Measurements from ENCODE around the gene PLA2G12A.

The PLA2G12A gene

DNA sequence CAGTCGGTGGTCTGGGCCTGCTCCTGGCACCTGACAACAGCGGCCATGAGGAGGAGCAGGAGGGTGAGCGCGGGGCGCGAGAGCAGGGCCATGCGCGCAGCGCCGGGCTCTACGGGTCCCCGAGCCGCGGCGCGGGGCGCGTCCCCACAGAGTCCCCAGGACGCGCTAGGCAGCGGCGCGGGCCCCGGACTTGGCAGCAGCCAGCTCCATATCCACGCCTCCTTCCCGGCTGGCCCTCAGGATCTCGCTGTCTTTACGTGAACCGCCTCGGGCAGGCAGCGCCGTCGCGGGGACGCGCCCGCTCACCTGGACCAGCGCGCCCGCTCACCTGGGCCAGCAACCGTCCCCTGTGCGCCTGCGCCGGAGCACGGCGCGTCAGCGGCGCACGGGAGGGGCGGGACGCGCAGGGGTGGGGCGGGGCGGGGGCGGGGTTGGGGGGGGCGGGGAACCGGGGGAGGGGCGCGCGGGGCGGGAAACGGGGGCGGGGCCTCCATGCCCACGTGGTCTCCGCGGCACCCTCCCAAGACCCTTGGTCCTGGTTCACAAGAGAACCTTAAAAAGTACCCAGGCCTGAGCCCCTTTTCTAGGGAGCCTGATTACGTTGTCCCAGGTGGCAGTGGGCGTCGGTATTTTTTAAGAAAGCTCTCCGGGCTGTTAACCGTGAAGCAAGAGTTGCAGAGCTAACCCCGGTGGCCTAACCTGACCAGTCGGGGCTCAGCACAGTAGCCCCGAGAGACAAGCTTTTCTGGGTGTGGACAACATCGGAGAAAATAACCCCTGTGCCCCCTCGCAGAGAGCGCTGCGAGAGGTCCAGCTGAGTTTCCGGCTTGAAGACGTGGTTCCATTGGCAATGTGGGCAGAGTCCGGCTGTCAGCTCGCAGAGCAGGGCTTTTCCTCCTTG is at the start of gene PLA2G12A:
TSS of gene PLA2G12A (minus strand) at position 353 of the 901 bp plus-strand sequence. CDS start at position 92, 261 bp downstream.
- DNase-seq (ENCODE audit: low read depth in 3 of 3): peak; percentile 37 to 64 (median 54)

DNA sequence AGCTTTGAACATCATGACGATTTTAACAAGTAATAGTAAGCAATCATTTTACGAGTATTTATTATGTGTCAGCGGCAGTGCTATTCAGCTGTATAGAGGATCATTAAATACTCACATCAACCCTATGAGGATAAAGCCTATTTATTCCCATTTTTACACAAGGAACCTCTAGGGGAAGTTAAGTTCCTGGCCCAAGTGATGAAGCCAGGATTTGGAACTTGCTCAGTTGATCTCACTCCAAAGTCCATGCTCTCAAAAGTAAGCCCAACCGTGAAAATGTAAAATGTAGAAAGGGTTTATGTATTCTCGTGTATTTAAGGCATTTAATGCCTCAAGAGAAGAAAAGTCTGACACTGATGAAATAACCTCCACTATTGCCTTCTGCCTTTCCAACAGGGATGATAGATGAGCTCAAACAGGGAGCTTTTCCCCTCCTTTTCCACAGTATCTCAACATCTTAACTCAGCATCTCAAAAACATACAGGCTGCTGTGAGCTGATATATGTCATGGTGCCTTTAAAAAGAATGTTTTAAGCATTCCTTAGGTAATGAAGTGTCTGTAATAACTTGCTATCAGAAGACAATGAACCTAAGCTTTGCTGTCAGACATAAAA is 35.0 kb upstream of the PLA2G12A start:
- no peak for DNase-seq (ENCODE audit: low read depth in 3 of 3)

DNA sequence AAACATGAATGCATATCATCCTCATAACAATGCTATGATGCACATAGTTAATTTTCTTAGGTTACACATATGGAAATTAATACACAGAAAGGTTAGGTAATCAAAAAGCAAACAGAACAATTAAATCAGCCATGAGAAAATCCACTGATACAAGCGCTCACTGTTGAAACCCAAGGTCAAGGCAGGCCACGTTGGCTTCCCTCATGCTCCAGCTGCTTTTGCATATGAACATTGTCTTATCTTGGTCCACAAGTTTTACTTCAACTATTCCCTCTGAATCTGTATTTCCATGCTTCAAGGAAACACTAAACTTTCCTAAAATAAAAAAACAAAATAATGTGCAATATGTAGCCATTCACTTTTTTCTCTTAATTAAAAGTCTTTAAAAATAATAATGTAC is 34.5 kb upstream of the PLA2G12A start:
- DNase-seq (ENCODE audit: low read depth in 3 of 3): no peak

DNA sequence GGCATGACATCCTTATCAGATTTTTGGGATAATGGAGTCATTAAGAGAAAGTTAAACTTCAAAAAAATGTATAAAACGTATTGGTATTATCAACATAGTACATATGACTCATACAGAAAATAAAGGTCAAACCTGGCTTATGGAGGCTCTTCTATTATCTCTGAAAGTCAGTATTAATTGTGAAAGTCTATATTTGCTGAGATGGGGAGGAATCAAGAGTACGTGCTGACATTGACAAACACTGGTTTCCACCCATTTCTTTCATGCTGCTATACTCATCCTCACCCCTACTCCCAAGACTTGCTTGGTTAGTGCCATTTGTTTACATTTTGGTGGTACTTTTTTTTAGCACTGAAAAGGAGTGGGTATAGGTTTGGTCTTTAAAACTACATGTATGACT is 30.8 kb upstream of the PLA2G12A start:
- no peak for DNase-seq (ENCODE audit: low read depth in 3 of 3)

DNA sequence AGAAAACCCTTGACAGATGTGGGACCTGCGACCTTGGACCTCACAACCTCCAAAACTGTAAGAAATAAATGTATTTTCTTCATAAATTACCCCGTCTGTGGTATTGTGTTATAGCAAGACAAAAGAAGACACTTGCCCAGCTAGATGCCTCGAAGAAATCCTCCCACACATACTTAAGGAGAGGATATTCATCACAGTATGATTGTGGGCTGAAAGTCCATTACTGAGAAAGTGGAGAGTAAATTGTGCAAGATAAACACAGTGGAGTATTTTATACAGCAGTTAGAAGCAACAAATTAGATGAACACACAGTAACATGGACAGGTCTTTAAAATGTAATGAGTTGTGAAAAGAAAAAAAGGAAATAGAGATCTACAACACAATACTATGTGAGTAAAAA is 25.8 kb upstream of the PLA2G12A start:
- no peak for DNase-seq (ENCODE audit: low read depth in 3 of 3)

DNA sequence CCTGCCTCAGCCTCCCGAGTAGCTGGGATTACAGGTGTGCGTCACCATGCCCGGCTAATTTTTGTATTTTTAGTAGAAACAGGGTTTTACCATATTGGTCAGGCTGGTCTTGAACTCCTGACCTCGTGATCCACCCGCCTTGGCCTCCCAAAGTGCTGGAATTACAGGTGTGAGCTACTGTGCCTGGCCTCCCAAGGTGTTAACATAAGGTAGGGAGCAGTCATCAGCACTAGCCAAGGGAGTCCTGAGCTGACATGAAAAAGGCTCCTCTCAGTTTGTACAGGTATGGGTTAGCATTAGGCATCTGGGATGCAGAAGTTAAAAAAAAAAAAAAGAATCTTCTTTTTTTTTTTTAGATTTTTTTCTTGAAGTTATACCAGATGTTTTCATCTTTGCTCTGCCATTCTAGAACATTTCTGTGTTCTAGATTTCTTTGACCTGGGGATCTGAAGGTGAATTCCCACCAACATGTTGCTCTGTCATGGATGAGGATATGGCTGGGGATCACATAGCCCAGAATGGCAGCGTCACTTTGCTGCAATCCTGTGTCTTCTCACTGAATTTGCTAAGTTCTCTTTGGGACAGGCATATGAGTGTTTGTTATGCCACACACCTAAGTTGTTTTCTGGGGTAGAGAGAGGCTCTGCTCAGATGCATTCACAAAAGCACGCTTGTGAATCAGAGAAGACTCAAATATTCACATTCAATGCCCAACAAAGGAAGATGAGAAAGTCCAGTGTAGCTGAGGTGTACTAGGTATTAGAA is 24.4 kb upstream of the PLA2G12A start:
- no peak for DNase-seq (ENCODE audit: low read depth in 3 of 3)

DNA sequence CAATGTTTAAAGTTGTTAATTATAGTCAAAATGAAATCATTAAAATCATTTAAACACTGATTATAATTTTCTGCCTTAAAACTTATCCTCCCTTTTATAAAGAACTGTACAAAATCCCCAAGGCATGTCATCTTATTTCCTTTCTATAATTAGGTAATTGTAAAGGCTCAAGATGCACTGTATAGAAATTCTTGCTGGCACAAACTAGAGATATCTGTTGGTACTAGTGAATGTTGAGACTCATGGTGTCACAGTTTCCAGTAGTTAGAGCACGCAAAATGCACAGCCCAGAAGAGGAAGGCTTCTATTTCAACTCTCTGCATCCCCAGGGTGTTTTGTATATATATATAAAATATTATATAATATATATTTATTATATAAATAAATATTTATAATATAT is 22.7 kb upstream of the PLA2G12A start:
- no peak for DNase-seq (ENCODE audit: low read depth in 3 of 3)

DNA sequence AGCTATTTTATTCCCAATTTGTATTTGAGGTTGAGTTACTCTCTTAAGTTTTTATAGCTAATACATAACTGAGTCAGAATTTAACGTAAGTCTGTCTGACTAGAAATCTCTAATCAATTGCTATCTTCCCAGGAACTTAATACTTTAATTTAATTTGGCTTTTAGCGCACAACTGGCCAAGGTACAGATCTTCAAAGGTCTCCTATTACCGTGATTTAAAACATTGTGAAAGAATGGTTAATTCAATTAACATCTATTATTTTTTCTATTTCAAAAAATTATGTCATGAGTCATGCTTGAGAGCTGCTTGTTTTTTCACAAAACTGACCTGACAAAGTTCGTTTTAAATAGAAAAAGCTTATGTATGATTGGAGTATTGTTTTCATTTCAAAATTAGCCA is 22.0 kb upstream of the PLA2G12A start:
- DNase-seq (ENCODE audit: low read depth in 3 of 3): no peak

DNA sequence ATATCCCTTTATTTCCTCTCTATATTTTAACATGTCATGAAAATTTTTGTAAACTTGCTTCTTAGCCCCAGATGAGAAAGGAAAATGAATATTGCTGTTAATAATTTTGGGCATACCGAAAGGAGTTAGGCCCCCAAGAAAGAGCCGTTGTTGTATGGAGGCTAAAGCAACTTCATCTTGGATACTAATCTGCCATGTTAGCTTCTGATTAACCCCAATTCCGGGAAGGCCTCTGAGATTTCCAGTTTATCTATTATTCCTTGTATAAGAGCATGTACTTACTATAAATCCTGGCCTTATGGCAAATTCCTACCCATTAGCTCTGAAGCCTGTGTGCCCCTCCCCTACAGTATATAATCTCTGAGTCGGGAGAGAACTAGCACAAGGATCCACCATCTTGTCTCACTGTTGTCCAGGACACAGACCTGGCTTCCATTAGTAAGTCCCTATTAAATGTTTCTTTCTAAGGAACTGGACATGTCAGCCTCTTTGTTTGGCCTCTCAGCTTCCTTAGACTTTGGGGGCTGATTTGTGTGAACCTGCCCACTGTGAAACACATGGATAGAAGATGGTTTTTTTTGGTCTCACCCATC is 20.9 kb upstream of the PLA2G12A start:
- no peak for DNase-seq (ENCODE audit: low read depth in 3 of 3)

DNA sequence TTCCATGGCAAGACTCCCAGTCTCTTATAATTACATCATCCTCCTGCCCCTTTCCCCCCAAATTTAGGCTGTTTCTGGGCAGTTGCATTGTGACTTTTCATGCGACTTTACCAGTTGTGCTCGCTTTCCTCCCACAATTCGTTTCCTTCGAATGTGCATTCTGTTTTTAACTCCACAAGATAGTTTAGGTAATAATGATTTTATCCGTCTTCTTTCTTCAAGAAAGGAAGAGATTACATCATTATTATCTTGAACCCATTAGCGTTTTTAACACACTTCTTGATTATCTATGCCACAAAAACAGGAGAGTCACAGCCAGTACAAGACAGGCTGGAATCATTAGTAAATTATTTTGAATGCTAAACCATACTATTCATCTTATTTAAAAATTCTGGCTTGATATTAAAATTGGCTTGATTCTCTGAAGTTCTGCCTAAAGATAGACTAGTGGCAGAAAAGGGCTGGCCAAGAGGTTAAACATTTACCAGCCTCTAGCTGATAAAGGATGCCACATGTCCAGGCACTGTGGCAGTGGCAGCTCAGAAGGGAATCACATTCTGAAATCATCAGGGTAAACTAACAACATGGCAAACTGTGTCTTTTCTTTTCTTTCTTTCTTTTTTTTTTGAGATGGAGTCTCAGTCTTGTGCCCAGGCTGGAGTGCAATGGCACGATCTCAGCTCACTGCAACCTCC is 19.7 kb upstream of the PLA2G12A start:
- DNase-seq (ENCODE audit: low read depth in 3 of 3): no peak

DNA sequence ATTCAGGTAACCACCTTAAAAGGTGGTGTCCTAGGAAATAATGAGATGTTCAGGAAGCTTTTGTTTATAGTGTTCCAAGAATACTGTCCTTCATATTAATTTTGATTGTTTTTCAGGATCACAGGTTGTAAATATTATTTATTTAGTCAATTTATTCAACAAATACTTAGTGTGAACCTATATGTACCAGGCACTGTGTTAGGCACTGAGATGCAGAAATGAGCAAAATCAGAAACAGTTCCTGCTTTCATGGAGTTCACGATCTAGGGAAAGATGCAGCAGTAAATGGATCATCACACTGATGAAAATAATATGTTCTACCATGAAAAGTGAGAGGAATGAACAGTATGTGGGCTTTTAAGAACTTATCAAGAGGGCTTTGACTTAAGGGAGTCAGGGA is 18.2 kb upstream of the PLA2G12A start:
- DNase-seq (ENCODE audit: low read depth in 3 of 3): no peak

DNA sequence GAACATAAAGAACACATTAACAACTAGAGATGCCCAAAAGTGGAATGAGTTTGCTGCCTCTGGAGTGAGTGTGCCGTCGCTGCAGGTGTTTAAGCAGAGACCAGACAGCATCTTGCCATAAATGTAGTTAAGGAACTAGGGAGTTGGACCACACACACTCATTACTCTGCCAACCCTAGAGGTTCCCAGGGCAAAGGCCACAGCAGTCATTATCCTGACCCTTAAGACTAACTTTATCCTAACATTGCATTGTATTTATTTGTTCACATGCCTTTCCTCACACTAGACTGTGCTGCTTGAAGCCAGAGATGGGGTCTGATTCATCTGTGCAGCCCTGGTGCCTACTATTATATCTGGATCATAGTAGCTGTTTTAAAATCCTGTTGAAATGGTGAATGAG is 16.9 kb upstream of the PLA2G12A start:
- no peak for DNase-seq (ENCODE audit: low read depth in 3 of 3)

DNA sequence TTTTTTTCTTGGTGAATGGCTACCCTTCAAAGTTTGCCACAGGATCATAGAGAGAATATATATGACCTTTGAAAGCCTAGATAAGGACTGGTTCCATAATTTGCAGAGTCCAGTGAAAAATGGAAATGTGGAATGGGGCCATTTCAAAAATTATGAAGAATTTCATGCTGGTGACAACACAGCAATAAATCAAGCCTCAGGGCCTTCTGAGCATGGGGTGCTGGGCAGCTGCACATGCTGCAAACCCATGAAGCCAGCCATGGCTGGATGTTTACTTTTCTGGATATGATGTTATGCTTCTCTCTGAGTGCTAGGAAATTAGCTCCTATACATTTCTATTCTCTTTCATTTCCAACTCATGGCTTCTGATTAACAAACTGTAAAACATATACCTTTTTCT is 16.0 kb upstream of the PLA2G12A start:
- no peak for DNase-seq (ENCODE audit: low read depth in 3 of 3)

DNA sequence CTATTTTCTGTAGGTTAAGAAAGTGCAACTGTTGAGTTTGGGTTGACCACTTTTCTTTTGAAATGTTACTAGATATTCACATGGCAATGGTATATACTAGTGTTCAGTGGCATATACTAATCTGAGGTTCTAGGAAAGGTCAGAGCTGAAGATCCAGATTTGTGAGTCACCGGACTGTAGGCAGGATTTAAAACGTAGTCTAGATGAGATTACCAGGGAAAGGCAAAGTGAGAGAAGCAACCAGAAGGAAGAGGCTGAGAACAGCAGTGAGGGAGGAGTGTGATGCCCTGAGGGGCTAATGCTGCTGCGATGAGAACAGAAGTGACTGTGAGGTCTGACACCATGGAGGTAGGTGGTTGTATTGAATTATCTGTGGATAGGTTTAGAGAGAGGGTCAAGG is 9.7 kb upstream of the PLA2G12A start:
- DNase-seq (ENCODE audit: low read depth in 3 of 3): no peak

DNA sequence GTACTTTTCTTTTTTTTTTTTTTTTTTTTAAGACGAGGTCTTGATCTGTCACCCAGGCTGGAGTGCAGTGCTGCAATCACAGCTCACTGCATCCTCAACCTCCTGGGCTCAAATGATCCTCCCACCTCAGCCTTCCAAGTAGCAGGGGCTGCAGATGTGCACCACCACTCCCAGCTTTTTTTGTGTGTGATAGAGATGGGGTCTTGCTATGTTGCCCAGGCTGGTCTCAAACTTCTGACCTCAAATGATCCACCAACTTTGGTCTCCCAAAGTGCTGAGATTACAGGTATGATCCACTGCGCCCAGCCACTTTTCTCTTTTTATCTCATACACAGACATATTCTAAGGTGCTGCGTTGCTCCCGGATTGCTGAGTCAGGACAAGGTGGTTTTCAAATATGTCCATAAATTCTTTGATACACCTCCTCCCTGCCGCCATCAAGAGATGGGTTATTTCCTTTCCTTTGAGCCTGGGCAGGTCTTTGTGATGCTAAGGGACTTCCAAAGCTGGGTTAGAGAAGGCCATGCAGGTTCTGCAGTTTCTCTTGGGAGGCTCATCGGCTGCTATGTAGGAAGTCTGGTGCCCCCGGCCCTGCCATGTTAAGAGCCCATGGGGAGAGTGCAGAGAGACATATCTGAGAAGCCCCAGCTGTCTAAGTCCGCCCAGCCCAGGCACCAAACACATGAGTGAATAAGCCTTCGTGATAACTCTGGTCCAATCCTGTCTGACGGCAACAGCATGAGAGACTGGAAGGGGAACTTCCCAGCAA is 8.4 kb upstream of the PLA2G12A start:
- no peak for DNase-seq (ENCODE audit: low read depth in 3 of 3)

DNA sequence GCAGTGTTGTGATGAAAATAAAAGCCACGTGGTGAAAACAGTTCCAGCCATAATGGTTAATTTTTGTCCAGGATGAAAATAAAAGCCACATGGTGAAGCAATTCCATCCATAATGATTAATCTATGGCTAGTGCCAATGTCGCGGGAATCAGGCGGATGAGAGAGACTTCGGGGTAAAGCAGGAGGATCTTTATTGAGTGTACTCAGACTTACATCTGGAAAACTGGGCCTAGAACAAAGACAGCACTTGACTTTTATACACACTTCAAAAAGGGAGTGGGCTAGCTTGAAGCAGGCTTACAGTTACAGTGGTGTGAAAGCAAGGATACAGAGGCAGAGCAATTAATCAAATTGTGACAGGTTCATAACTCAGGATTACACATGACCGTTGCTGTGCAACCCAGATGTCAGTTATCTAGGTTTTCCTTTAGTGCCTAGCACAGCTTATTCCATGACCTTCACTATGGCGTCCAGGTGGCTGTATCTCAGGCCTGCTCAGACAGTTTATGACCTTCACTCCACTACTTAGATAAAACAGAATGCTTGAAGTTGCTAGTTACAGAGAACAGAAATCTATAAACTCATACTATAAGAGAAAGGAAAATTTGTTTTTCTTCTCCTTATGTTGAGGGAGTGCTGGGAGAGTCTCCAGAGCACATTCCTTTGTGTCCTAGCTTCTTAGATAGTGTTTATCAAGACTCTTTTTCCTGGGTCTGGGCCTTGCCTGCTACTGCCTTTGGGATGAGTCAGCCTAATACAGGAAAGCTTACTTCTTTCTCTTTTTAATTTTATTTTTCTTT is 5.9 kb upstream of the PLA2G12A start:
- DNase-seq (ENCODE audit: low read depth in 3 of 3): no peak

DNA sequence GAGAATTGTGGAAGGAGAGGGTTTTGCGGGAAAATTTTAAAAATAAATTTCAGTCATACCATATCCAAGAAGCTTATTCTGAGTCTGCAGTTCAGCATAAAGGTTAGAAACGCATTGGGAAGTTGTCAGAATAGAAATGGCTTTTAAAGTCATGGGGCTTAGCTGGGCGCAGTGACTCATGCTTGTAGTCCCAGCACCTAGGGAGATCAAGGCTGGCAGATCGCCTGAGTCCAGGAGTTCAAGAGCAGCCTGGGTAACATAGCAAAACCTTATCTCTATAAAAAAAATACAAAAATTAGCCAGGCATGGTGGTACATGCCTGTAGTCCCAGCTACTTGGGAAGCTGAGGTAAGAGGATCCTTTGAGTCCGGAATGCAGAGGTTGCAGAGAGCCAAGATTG is 3.9 kb upstream of the PLA2G12A start:
- no peak for DNase-seq (ENCODE audit: low read depth in 3 of 3)

DNA sequence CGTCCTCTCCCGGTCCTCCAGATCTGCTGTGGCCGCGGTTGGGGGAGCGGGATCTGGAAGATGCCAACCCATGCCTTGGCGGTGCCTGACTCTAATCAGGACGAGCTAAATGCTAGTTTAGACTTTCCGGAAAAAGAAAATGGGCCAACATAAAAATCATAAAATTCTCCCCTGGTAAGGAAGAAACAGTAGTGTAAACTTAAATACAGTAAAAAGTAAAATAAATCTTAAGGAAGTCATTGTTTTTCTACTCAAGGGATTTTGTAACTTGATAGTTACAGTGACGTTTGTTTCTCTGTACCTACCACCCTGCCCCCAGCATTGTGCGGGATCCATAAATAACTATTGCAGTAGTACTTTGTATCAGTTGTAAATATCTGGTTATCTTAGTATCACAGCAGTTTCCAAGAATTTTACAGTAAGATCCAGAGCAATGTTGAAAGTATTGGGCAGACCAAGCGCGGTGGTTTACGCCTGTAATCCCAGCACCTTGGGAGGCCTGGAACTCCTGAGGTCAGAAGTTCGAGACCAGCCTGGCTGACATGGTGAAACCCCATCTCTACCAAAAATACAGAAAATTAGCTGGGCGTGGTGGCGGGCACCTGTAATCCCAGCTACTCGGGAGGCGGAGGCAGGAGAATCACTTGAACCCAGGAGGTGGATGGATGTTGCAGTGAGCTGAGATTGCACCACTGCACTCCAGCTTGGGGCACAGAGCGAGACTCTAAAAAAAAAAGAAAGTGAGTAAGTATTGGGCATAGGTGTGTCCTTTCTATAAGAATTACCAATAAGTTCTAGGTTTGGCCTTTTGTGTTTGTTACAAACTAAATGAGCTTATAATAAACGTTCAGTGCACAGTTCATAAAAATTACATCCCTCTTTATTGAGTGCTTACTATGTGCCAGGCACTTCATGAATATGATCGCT is 1.0 kb upstream of the PLA2G12A start:
- DNase-seq (ENCODE audit: low read depth in 3 of 3): no peak

Data from stimulated activated CD4-positive, alpha-beta T cell treated with anti-CD3 and anti-CD28 coated beads, TNF-alpha, amount 100 ng/mL, for 24 hours (primary cell).